Osteoblast (primary cell): Measurements from ENCODE around the gene NTSR2. TPM values are rescaled to one million over a fixed set of nuclear protein-coding genes. Genes with fewer than 3 reads are reported as not detected.

Experiments
- DNase-seq: peaks from one replicate; pipeline ENCODE4 v3.0.0; 2011; ENCODE audit warnings: low spot score, mixed read lengths; ENCODE audit not compliant: insufficient read length; ENCODE audit errors: missing footprints
- H2AFZ ChIP-seq: 2 replicates; pipeline ENCODE4 v1.6.0; 2011; ENCODE audit warnings: mild to moderate bottlenecking, low read length
- H3K27ac ChIP-seq: 2 replicates; pipeline ENCODE4 v1.5.1; 2011; ENCODE audit warnings: mild to moderate bottlenecking, low read depth, low read length, moderate library complexity
- H3K27me3 ChIP-seq: 2 replicates; pipeline ENCODE4 v1.6.0; 2012; ENCODE audit warnings: mild to moderate bottlenecking, control low read depth, inconsistent platforms, low read length, moderate library complexity; ENCODE audit not compliant: insufficient read depth
- H3K36me3 ChIP-seq: 2 replicates; pipeline ENCODE4 v1.5.1; 2011; ENCODE audit warnings: mild to moderate bottlenecking, low read length, control low read depth, moderate library complexity; ENCODE audit not compliant: insufficient read depth
- H3K4me1 ChIP-seq: 2 replicates; pipeline ENCODE4 v1.5.1; 2011; ENCODE audit warnings: mild to moderate bottlenecking, low read length, control low read depth, moderate library complexity; ENCODE audit not compliant: insufficient read depth
- H3K4me2 ChIP-seq: 2 replicates; pipeline ENCODE4 v1.6.0; 2011; ENCODE audit warnings: mild to moderate bottlenecking, low read length; ENCODE audit not compliant: insufficient read depth
- H3K4me3 ChIP-seq: fragments of 200-600 bp; sonication (generic); 3 replicates; pipeline ENCODE4 v1.5.1; 2012; ENCODE audit warnings: mild to moderate bottlenecking, low read length, inconsistent platforms; ENCODE audit not compliant: insufficient read depth
- H3K79me2 ChIP-seq: 2 replicates; pipeline ENCODE4 v1.6.0; 2012; ENCODE audit warnings: mild to moderate bottlenecking, low read length, control low read depth, inconsistent platforms; ENCODE audit not compliant: insufficient read depth
- H3K9me3 ChIP-seq: 2 replicates; pipeline ENCODE4 v1.5.1; 2011; ENCODE audit warnings: low read depth, low read length, control low read depth
- H4K20me1 ChIP-seq: 2 replicates; pipeline ENCODE4 v1.6.0; 2012; ENCODE audit warnings: mild to moderate bottlenecking, low read length, control low read depth; ENCODE audit not compliant: insufficient read depth
- total RNA-seq: library from RNA; depleted of rRNA; stranded (reverse); fragments of >200 nt; gene quantifications from 2 replicates; pipeline ENCODE4 v1.2.3, GENCODE V29; 2012
- TF ChIP-seq, protein P1 (sequence below): IDR thresholded peaks from 2 replicates; pipeline ENCODE4 v1.5.1; 2011; ENCODE audit warnings: mild to moderate bottlenecking, low read depth, low read length, moderate library complexity; ENCODE audit errors: extremely low read depth

The NTSR2 gene
- total RNA-seq, 1 donor = not detected

DNA sequence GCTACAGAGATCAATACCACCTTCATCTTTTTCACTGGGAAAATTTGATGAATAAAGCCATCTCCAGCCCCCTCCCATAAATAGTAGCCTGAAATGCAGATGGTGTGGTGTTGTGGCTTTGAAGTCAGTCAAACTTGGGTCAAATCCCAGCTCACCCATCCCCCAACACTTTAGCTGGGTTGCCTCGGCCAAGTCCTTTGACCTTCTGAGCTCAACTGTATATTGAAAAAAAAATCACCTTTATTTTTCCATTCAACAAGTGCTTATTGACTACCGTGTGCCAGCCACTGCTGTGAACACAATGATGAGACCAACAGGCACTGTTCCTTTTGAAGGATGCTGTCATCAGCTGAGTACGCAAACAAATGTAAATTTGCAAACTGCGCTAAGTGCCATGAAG, 35.1 kb upstream of the NTSR2 start:
- Histone ChIP-seq H3K79me2 (no peaks in the 10 kb centered on the region), H3K36me3 (no peaks in the 10 kb centered on the region), H4K20me1 (no peaks in the 10 kb centered on the region), H3K4me1 (peaks cover 28% of the 10 kb centered on the region), H2AFZ (no peak overlapping the region), H3K27ac (no peak overlapping the region), H3K4me2 (no peak overlapping the region), H3K9me3 (no peaks in the 10 kb centered on the region), H3K4me3 (no peak overlapping the region), H3K27me3 (no peaks in the 10 kb centered on the region)
- TF ChIP-seq, protein P1, sequence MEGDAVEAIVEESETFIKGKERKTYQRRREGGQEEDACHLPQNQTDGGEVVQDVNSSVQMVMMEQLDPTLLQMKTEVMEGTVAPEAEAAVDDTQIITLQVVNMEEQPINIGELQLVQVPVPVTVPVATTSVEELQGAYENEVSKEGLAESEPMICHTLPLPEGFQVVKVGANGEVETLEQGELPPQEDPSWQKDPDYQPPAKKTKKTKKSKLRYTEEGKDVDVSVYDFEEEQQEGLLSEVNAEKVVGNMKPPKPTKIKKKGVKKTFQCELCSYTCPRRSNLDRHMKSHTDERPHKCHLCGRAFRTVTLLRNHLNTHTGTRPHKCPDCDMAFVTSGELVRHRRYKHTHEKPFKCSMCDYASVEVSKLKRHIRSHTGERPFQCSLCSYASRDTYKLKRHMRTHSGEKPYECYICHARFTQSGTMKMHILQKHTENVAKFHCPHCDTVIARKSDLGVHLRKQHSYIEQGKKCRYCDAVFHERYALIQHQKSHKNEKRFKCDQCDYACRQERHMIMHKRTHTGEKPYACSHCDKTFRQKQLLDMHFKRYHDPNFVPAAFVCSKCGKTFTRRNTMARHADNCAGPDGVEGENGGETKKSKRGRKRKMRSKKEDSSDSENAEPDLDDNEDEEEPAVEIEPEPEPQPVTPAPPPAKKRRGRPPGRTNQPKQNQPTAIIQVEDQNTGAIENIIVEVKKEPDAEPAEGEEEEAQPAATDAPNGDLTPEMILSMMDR = no peak
- DNase-seq = no peak

DNA sequence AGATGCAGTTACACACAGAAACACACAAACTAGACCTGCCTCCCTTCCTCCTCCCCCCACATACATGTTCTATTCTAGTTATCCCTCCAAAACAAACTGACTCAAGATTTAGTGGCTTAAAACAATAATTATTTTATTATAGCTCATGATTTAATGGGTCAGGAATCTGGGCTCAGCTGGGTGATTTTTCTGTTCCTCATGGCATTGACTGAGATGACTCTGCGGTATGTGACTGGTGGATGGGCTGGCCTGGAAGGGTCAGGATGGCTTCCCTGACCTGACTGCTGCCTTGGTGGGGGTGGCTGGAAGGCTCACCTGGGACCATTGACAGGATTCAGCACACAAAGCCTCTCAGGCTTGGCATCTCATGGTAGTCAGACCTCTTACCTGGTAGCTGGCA, 33.7 kb upstream of the NTSR2 start:
- DNase-seq = peak; percentile 93
- Histone ChIP-seq H3K27me3 (no peaks in the 10 kb centered on the region), H4K20me1 (no peaks in the 10 kb centered on the region), H3K27ac (peak overlapping the region; percentile 32), H3K36me3 (no peaks in the 10 kb centered on the region), H3K9me3 (no peaks in the 10 kb centered on the region), H2AFZ (no peak overlapping the region), H3K79me2 (no peaks in the 10 kb centered on the region), H3K4me2 (peak overlapping the region; percentile 24), H3K4me3 (no peak overlapping the region), H3K4me1 (peaks cover 24% of the 10 kb centered on the region)
- TF ChIP-seq, protein P1 = no peak

DNA sequence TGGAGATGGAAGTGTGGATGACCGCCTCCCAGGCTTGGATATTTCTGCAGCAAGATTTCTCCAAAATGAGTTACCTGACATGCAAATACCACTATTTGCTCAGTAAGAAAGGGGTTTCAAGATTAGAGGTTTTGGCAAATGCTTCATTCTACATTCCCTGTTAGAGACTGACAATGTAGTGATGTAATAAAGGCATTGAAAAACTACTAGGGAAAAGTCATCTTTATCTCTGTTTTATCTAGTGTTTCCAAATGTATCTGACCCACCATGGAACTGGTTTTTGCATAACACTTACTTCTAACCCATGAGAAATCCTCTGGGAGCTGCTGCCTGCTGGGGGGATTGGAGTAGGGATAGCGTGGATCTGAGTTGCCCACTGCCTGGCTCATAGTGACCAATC, 33.0 kb upstream of the NTSR2 start:
- H4K20me1 ChIP-seq = no peaks in the 10 kb centered on the region
- H3K4me1 ChIP-seq = peaks cover 22% of the 10 kb centered on the region
- no peak overlapping the region for H3K4me3 ChIP-seq
- TF ChIP-seq, protein P1 = no peak
- H3K27ac ChIP-seq = no peak overlapping the region
- H3K4me2 ChIP-seq = peak overlapping the region; percentile 24
- DNase-seq = no peak
- no peak overlapping the region for H2AFZ ChIP-seq
- no peaks in the 10 kb centered on the region for H3K27me3 ChIP-seq
- H3K36me3 ChIP-seq = no peaks in the 10 kb centered on the region
- no peaks in the 10 kb centered on the region for H3K79me2 ChIP-seq
- no peaks in the 10 kb centered on the region for H3K9me3 ChIP-seq

DNA sequence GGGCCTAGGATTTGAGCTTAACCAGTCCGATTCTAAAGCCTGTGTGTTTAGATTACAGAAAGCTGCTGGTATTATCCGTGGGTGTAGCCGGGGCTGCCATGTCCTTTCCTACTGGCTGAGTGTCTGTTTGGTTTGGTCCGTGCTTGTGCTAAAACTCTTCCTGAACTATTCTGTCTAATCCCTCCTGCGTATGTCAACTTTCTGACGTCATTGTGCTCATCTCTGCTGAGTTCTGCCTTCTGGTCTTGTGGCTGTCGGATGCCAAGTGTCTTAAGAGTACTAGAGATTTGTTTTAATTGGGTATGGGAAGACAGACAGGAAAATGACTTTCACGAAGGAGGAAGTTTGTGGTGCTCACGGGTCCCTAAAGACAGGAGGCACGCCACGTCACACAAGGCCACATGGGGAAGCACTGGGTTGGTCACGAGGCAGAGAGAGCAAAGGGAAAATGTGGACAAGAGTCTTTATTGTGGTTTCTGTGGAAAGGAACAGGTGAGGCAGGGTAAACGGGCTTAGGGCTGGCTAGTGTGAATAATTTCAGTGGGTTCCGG, 31.8 kb upstream of the NTSR2 start:
- no peaks in the 10 kb centered on the region for H3K27me3 ChIP-seq
- no peak overlapping the region for H3K4me2 ChIP-seq
- TF ChIP-seq, protein P1 = no peak
- H4K20me1 ChIP-seq = no peaks in the 10 kb centered on the region
- H2AFZ ChIP-seq = peak overlapping the region; percentile 35
- peak; percentile 75 for DNase-seq
- no peaks in the 10 kb centered on the region for H3K36me3 ChIP-seq
- H3K79me2 ChIP-seq = no peaks in the 10 kb centered on the region
- no peaks in the 10 kb centered on the region for H3K9me3 ChIP-seq
- peaks cover 33% of the 10 kb centered on the region for H3K4me1 ChIP-seq
- H3K27ac ChIP-seq = no peak overlapping the region
- no peak overlapping the region for H3K4me3 ChIP-seq
